ENCODE results near the gene GJA1. TPM values are rescaled to one million over a fixed set of nuclear protein-coding genes. Genes with fewer than 3 reads are reported as not detected.

Gene GJA1
- total and polyA plus RNA-seq, 8 donors = 71.1 to 162 (median 116) TPM

DNA sequence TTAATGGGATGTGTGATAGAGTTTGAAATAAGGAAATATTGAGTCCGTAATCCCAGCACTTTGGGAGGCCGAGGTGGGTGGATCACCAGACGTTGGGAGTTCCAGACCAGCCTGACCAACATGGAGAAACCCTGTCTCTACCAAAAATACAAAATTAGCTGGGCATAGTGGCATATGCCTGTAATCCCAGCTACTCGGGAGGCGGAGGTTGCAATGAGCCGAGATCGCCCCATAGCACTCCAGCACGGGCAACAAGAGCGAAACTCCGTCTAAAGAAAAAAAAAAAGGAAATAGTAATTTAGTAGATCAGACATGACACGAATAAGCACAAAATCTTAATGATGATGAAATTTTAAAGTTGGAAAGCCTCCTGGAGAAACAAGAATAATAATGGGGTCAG, 14.8 kb downstream of the GJA1 start:
- DNase-seq (no peak), ATAC-seq (no peak)
- H3K4me3 ChIP-seq = no peak overlapping the region
- H3K27ac ChIP-seq = no peak overlapping the region
- intact Hi-C loops (cut with DNase I) = no loop called here
- H3K27me3 ChIP-seq = no peaks in the 10 kb centered on the region
- TF ChIP-seq, protein P1, sequence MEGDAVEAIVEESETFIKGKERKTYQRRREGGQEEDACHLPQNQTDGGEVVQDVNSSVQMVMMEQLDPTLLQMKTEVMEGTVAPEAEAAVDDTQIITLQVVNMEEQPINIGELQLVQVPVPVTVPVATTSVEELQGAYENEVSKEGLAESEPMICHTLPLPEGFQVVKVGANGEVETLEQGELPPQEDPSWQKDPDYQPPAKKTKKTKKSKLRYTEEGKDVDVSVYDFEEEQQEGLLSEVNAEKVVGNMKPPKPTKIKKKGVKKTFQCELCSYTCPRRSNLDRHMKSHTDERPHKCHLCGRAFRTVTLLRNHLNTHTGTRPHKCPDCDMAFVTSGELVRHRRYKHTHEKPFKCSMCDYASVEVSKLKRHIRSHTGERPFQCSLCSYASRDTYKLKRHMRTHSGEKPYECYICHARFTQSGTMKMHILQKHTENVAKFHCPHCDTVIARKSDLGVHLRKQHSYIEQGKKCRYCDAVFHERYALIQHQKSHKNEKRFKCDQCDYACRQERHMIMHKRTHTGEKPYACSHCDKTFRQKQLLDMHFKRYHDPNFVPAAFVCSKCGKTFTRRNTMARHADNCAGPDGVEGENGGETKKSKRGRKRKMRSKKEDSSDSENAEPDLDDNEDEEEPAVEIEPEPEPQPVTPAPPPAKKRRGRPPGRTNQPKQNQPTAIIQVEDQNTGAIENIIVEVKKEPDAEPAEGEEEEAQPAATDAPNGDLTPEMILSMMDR (IDR thresholded peaks at IDR 0.05) = no peak
- no peaks in the 10 kb centered on the region for H3K4me1 ChIP-seq
- peaks cover 0 to 29% of the 10 kb centered on the region in 2 donors for H3K36me3 ChIP-seq
- H3K9me3 ChIP-seq = no peaks in the 10 kb centered on the region

DNA sequence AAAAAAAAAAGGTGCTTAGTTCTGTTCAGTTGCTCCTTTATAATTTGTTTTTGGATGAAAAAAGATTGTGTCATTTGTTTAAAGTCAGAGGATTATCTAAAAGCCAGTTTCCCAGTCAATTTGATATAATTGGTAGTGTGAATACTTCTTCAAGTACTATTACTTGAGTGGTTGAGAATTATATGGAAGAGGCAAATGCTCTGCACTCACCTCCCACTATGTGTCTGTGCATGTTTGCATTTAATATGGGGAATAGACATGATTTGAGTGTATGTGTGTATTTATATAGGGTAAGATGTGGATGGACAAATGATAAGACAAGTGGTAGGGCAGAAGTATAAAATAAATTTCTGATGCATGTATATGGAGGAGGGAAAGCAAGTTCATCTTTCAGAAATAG, 15.8 kb downstream of the GJA1 start:
- TF ChIP-seq, protein P1 (IDR thresholded peaks at IDR 0.05) = no peak
- Histone ChIP-seq H3K36me3 (peaks cover 0 to 29% of the 10 kb centered on the region in 2 donors), H3K27ac (no peak overlapping the region), H3K4me3 (no peak overlapping the region), H3K9me3 (no peaks in the 10 kb centered on the region), H3K27me3 (no peaks in the 10 kb centered on the region), H3K4me1 (no peaks in the 10 kb centered on the region)
- ATAC-seq (no peak), DNase-seq (no peak)
- intact Hi-C loops (cut with DNase I) = no loop called here

DNA sequence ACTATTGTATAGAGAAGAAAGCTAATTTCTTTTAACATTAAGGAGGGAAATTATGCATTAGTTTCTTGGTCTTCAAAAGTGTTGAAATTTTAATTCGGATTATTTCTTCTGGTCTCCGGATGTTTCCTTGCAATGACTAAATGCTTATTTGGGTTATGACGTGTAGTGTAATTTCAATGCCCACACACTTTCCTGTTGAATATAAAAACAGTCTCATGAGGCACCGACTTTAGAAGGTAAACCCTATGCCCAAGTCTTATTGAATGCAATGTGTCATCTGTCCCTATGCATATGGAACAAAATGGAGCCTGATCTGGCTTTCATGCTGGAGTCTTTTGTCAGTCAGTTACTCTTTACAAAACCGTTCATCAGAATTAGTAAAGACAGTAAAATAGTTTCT, 17.7 kb downstream of the GJA1 start:
- Histone ChIP-seq H3K4me3 (no peak overlapping the region), H3K27ac (no peak overlapping the region), H3K4me1 (no peaks in the 10 kb centered on the region), H3K27me3 (no peaks in the 10 kb centered on the region), H3K9me3 (no peaks in the 10 kb centered on the region), H3K36me3 (peaks cover 0 to 12% of the 10 kb centered on the region in 2 donors)
- ATAC-seq (no peak), DNase-seq (no peak)
- TF ChIP-seq, protein P1 (IDR thresholded peaks at IDR 0.05) = no peak
- intact Hi-C loops (cut with DNase I) = no loop called here

DNA sequence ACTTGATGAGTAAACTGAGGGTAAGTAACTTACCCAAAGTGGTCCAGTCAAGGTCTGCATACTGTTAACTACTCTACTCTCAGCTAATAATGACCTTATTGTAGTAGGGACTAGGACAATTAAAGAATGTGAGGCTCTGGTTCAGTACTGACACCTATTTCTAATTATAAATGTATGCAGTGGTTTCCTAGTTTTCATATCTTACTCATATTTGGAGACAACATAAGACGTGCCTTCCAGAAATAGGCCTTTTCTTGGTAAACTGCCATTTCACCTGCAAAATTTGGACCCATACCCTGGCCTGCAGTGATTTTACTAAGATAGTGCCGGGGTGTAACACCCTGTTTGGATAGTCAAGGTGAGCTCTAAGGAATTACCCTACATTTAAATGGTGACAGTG, 24.7 kb downstream of the GJA1 start:
- no peak overlapping the region for H3K27ac ChIP-seq
- ATAC-seq (no peak), DNase-seq (no peak)
- TF ChIP-seq, protein P1 (IDR thresholded peaks at IDR 0.05) = no peak
- H3K9me3 ChIP-seq = no peaks in the 10 kb centered on the region
- no peak overlapping the region for H3K4me3 ChIP-seq
- intact Hi-C loops (cut with DNase I) = no loop called here
- H3K27me3 ChIP-seq = no peaks in the 10 kb centered on the region
- no peaks in the 10 kb centered on the region for H3K36me3 ChIP-seq
- no peaks in the 10 kb centered on the region for H3K4me1 ChIP-seq

DNA sequence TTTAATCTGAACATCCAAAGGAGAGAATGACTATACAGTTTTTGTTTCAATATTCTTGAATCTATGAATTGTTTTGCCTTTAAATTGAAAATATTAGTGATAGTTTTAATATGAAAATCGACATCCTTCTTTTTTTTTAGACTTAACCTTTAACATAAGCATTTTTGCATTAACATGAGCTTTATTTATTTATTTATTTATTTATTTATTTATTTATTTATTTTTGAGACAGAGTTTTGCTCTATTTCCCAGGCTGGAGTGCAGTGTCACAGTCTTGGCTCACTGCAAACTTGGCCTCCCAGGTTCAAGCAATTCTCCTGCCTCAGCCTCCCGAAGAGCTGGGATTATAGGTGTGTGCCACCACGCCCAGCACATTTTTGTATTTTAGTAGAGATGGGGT, 27.6 kb downstream of the GJA1 start:
- ATAC-seq (no peak), DNase-seq (no peak)
- Histone ChIP-seq H3K4me1 (no peaks in the 10 kb centered on the region), H3K27ac (no peak overlapping the region), H3K4me3 (no peak overlapping the region), H3K9me3 (no peaks in the 10 kb centered on the region), H3K36me3 (no peaks in the 10 kb centered on the region), H3K27me3 (no peaks in the 10 kb centered on the region)
- intact Hi-C loops (cut with DNase I) = no loop called here
- TF ChIP-seq, protein P1 (IDR thresholded peaks at IDR 0.05) = no peak
